Cardiac muscle cell (in vitro differentiated cells and primary cell): ENCODE results near the gene ITPKA. TPM values are rescaled to one million over a fixed set of nuclear protein-coding genes. Genes with fewer than 3 reads are reported as not detected.

Experiments
- DNase-seq, 2 donors: peaks; one replicate each; pipeline versions ENCODE4 v3.0.0 to v3.0.0-alpha.2; 2010 to 2017; ENCODE audit warnings: low read depth in 1 of 2, low spot score in 1 of 2
- H3K27ac ChIP-seq: fragments of 200-600 bp; sonication (generic); 2 replicates; pipeline ENCODE4 v1.5.1; 2016
- H3K27me3 ChIP-seq: fragments of 200-600 bp; sonication (generic); 2 replicates; pipeline ENCODE4 v1.6.0; 2016; ENCODE audit warnings: control low read depth
- H3K36me3 ChIP-seq: fragments of 200-600 bp; sonication (generic); 2 replicates; pipeline ENCODE4 v1.5.1; 2016; ENCODE audit warnings: control low read depth
- H3K4me1 ChIP-seq: fragments of 200-600 bp; sonication (generic); 2 replicates; pipeline ENCODE4 v1.8.1; 2017; ENCODE audit warnings: low read depth, mild to moderate bottlenecking, mixed run types
- H3K4me3 ChIP-seq: fragments of 200-600 bp; sonication (generic); 2 replicates; pipeline ENCODE4 v1.5.1; 2016; ENCODE audit warnings: mild to moderate bottlenecking
- H3K9me3 ChIP-seq: fragments of 200-600 bp; sonication (generic); 2 replicates; pipeline ENCODE4 v1.5.1; 2017; ENCODE audit warnings: low read depth, mild to moderate bottlenecking, control low read depth
- CTCF ChIP-seq: IDR thresholded peaks from 2 replicates; pipeline ENCODE4 v1.5.1; 2012; ENCODE audit warnings: low read depth, mild to moderate bottlenecking, low read length
- polyA plus RNA-seq: library from polyadenylated mRNA; unstranded; fragments of >200 nt; fragmentation: Nextera tagmentation; extraction: Ambion mirVana; gene quantifications from 2 replicates; pipeline ENCODE4 v1.2.1, GENCODE V29; 2016
- total RNA-seq: library from RNA; depleted of rRNA; stranded (reverse); fragments of >200 nt; gene quantifications from 2 replicates; pipeline ENCODE4 v1.2.3, GENCODE V29; 2016

ITPKA gene
- total and polyA plus RNA-seq, 2 experiments from 2014 or later, result 6.0 to 6.4 TPM

DNA sequence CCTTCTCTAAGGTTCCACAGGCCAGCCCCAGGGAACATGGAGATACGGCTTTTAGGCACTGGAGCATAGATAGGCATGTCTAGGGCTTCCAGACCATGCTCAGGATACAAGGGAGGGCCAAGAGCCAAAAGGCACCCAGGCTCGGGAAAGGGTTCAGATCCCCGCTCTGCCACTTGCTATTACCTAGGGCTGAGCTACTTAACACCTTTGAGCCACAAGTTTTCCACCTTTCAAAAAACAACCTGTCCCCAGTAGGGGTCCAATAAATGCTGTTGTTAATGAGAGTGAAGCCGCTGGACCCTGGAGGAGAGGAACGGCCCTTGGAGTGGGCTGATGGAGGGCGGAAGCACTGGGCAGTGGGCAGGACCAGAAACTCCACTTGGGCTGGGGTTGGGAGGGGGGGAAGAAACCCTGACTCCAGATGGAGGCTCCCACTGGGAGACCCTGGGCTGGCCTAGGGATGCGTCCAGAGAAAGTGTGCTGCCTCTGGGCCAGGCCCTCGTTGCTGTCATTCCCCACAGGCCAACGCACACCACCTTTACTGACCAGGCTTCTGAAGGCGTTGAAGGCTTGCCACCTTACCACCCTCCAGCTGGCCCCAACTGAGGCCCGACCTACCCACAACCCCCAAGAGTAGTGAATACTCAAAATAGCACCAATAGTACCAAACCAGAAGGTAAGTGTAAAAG, 8.6 kb upstream of the ITPKA start:
- peaks cover 20% of the 10 kb centered on the region for H3K36me3 ChIP-seq
- TF ChIP-seq CTCF, result no peak
- no peak overlapping the region for H3K27ac ChIP-seq
- no peak for DNase-seq
- no peaks in the 10 kb centered on the region for H3K9me3 ChIP-seq
- no peak overlapping the region for H3K4me3 ChIP-seq
- peaks cover 2% of the 10 kb centered on the region for H3K27me3 ChIP-seq
- H3K4me1 ChIP-seq, result no peaks in the 10 kb centered on the region

GRCh38 chr15:41486286-41486685, 7.4 kb upstream of the ITPKA start:
- TF ChIP-seq CTCF, result no peak
- no peak for DNase-seq
- peaks cover 9% of the 10 kb centered on the region for H3K36me3 ChIP-seq
- H3K27me3 ChIP-seq, result peaks cover 13% of the 10 kb centered on the region
- H3K4me3 ChIP-seq, result no peak overlapping the region
- no peaks in the 10 kb centered on the region for H3K4me1 ChIP-seq
- H3K9me3 ChIP-seq, result no peaks in the 10 kb centered on the region
- no peak overlapping the region for H3K27ac ChIP-seq

DNA sequence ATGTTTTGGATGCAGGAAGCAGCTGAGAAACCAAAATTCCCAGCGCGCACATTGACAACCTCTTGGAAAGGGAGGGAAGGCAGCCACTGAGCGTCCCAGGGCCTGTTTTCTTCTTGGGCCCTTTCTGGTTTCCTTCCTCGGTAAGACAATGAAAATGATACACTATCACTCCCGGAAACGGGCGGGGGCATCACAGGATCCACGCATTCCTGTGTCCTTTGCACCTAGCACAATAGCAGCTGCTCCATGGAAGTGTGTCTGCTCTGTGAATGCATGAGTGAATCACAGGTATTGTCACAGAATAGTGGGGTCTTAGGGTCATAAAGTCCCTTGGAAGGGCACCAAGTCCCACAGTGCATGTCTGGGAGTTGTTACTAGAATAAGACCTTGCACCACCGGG, 6.3 kb upstream of the ITPKA start:
- no peak overlapping the region for H3K27ac ChIP-seq
- no peak for TF ChIP-seq CTCF
- H3K4me1 ChIP-seq, result peaks cover under 1% of the 10 kb centered on the region
- peaks cover 17% of the 10 kb centered on the region for H3K27me3 ChIP-seq
- no peaks in the 10 kb centered on the region for H3K9me3 ChIP-seq
- H3K4me3 ChIP-seq, result no peak overlapping the region
- DNase-seq, result no peak
- peaks cover 4% of the 10 kb centered on the region for H3K36me3 ChIP-seq

- Histone ChIP-seq H3K9me3 (no peaks in the 10 kb centered on the region), H3K27me3 (peaks cover 17% of the 10 kb centered on the region), H3K36me3 (peaks cover 3% of the 10 kb centered on the region), H3K4me1 (peaks cover 5% of the 10 kb centered on the region), H3K4me3 (no peak overlapping the region), H3K27ac (no peak overlapping the region)
- TF ChIP-seq CTCF, result no peak
- DNase-seq, result no peak
Measured at GRCh38 chr15:41487802-41488201, 5.9 kb upstream of the ITPKA start.

GRCh38 chr15:41489641-41490040, 4.0 kb upstream of the ITPKA start:
- no peak overlapping the region for H3K4me3 ChIP-seq
- peaks cover 33% of the 10 kb centered on the region for H3K27me3 ChIP-seq
- no peaks in the 10 kb centered on the region for H3K9me3 ChIP-seq
- peaks cover 5% of the 10 kb centered on the region for H3K4me1 ChIP-seq
- no peak for DNase-seq
- no peaks in the 10 kb centered on the region for H3K36me3 ChIP-seq
- H3K27ac ChIP-seq, result no peak overlapping the region
- no peak for TF ChIP-seq CTCF
